ENCODE measurements around the gene DNAJB6. TPM values are rescaled to one million over a fixed set of nuclear protein-coding genes. Genes with fewer than 3 reads are reported as not detected.

The DNAJB6 gene
- total RNA-seq, 1 experiment from 2014 or later, result 288 TPM

DNA sequence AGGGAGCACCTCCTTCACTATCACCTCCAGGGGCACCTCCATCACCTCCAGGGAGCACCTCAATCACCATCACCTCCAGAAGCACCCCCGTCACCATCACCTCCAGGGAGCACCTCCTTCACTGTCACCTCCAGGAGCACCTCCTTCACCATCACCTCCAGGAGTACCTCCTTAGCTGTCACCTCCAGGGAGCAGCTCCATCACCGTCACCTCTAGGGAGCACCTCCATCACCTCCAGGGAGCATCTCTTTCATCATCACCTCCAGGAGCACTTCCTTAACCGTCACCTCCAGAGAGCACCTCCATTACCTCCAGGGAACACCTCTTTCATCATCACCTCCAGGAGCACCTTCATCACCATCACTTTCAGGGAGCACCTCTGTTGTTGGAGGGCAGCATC lies 103.0 kb downstream of the DNAJB6 start:
- Mint-ChIP-seq H3K27ac (no peak overlapping the region), H3K4me3 (no peak overlapping the region), H3K9me3 (peaks cover 27% of the 10 kb centered on the region), H3K36me3 (peaks cover 20% of the 10 kb centered on the region), H3K27me3 (ENCODE audit: low read depth) (no peaks in the 10 kb centered on the region; the same call in 1 of the 2 replicates), H3K4me1 (no peaks in the 10 kb centered on the region)
- ChIA-PET CTCF (no interaction called here), POLR2A (no interaction called here)
- no peak for TF ChIP-seq FOXK1 (CRISPR knock-in tag; IDR thresholded peaks at IDR 0.05)
- no peak for TF ChIP-seq RORB (CRISPR knock-in tag; IDR thresholded peaks at IDR 0.05)
- TF ChIP-seq, protein P1, sequence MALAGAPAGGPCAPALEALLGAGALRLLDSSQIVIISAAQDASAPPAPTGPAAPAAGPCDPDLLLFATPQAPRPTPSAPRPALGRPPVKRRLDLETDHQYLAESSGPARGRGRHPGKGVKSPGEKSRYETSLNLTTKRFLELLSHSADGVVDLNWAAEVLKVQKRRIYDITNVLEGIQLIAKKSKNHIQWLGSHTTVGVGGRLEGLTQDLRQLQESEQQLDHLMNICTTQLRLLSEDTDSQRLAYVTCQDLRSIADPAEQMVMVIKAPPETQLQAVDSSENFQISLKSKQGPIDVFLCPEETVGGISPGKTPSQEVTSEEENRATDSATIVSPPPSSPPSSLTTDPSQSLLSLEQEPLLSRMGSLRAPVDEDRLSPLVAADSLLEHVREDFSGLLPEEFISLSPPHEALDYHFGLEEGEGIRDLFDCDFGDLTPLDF (CRISPR knock-in tag; IDR thresholded peaks at IDR 0.05), result no peak
- TF ChIP-seq, protein P2, sequence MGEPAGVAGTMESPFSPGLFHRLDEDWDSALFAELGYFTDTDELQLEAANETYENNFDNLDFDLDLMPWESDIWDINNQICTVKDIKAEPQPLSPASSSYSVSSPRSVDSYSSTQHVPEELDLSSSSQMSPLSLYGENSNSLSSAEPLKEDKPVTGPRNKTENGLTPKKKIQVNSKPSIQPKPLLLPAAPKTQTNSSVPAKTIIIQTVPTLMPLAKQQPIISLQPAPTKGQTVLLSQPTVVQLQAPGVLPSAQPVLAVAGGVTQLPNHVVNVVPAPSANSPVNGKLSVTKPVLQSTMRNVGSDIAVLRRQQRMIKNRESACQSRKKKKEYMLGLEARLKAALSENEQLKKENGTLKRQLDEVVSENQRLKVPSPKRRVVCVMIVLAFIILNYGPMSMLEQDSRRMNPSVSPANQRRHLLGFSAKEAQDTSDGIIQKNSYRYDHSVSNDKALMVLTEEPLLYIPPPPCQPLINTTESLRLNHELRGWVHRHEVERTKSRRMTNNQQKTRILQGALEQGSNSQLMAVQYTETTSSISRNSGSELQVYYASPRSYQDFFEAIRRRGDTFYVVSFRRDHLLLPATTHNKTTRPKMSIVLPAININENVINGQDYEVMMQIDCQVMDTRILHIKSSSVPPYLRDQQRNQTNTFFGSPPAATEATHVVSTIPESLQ (CRISPR knock-in tag; IDR thresholded peaks at IDR 0.05), result no peak
- TF ChIP-seq, protein P3, sequence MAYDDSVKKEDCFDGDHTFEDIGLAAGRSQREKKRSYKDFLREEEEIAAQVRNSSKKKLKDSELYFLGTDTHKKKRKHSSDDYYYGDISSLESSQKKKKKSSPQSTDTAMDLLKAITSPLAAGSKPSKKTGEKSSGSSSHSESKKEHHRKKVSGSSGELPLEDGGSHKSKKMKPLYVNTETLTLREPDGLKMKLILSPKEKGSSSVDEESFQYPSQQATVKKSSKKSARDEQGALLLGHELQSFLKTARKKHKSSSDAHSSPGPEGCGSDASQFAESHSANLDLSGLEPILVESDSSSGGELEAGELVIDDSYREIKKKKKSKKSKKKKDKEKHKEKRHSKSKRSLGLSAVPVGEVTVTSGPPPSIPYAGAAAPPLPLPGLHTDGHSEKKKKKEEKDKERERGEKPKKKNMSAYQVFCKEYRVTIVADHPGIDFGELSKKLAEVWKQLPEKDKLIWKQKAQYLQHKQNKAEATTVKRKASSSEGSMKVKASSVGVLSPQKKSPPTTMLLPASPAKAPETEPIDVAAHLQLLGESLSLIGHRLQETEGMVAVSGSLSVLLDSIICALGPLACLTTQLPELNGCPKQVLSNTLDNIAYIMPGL (CRISPR knock-in tag; IDR thresholded peaks at IDR 0.05), result no peak
- ATAC-seq, result no peak
- DNase-seq (ENCODE audit: low spot score), result no peak

DNA sequence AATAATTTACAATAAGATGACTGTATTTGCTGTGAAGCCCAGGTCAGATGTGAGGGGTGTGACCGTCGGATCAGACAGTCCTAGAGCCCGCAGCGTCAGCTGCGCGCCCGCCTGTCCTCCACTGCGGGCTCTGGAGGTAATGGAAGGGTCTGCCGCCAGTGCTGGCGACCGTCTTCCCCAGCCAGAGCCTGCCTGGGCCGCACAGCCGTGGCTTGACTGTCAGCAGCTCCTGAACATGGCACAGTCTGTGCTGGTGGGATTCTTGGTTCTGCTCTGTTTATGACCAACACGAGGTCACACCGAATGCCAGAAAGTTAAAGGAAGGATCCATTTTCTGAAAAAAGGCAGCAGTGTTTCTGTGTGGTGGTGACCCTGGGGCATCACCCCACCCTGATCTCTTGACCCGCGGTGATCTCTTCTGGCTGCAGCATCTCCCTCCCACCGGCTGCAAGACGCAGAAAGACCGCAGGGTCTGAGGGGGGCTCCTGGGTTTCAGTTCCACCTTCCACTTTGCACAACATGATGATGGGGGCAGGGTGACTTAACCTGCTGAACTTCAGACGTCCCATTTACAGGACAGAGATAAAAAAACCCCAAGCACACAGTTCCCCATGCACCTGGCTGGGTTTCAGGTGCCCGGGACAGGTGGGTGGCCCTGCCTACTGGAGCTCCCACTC lies 103.7 kb downstream of the DNAJB6 start:
- no peak for DNase-seq (ENCODE audit: low spot score)
- POLR2A ChIA-PET, result no interaction called here
- H3K4me1 Mint-ChIP-seq, result no peaks in the 10 kb centered on the region
- H3K4me3 Mint-ChIP-seq, result no peak overlapping the region
- no peak for ATAC-seq
- peaks cover 20% of the 10 kb centered on the region for H3K36me3 Mint-ChIP-seq
- CTCF ChIA-PET, result no interaction called here
- TF ChIP-seq SOX15 (CRISPR knock-in tag; IDR thresholded peaks at IDR 0.05), result no peak
- TF ChIP-seq, protein P4, sequence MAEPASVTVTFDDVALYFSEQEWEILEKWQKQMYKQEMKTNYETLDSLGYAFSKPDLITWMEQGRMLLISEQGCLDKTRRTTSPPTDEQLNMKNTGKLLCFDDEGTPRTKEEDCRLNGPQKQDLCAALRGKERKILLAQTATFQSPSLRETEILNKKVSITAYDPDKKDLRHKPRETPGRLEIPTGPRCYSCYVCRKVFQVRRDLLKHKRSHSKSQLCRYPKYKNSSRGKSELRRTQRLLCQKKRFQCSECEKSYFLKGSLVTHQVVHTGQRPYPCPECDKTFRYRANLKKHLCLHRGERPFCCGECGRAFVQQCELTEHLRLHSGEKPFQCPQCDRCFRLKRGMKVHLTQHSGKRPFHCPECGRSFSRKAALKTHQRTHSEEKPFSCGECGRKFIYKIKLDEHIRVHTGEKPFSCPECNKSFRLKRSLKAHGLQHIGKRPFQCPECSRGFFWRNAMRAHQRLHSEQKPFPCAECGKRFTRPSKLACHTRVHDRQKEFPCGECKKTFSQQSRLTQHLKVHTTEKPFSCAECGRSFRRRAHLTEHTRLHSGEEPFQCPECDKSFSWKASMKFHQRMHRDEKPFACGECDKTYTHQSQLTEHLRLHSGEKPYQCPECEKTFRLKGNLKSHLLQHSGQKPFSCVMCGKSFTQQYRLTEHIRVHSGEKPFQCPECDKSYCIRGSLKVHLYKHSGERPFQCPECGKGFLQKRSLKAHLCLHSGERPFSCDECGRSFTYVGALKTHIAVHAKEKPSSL (CRISPR knock-in tag; conservative IDR thresholded peaks at IDR 0.05), result no peak
- TF ChIP-seq CBFB (CRISPR knock-in tag; IDR thresholded peaks at IDR 0.05; ENCODE audit: low read depth), result no peak
- TF ChIP-seq, protein P5, sequence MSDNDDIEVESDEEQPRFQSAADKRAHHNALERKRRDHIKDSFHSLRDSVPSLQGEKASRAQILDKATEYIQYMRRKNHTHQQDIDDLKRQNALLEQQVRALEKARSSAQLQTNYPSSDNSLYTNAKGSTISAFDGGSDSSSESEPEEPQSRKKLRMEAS (CRISPR knock-in tag; IDR thresholded peaks at IDR 0.05), result no peak
- TF ChIP-seq, protein P6, sequence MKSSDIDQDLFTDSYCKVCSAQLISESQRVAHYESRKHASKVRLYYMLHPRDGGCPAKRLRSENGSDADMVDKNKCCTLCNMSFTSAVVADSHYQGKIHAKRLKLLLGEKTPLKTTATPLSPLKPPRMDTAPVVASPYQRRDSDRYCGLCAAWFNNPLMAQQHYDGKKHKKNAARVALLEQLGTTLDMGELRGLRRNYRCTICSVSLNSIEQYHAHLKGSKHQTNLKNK (CRISPR knock-in tag; IDR thresholded peaks at IDR 0.05), result no peak
- TF ChIP-seq MYBL2 (CRISPR knock-in tag; IDR thresholded peaks at IDR 0.05), result no peak
- TF ChIP-seq ZNF138 (CRISPR knock-in tag; conservative IDR thresholded peaks at IDR 0.05), result no peak
- TF ChIP-seq FOXJ3 (CRISPR knock-in tag; IDR thresholded peaks at IDR 0.05; ENCODE audit: borderline replicate concordance), result no peak
- TF ChIP-seq SMAD4 (CRISPR knock-in tag; IDR thresholded peaks at IDR 0.05), result no peak
- no peak for TF ChIP-seq NFATC4 (CRISPR knock-in tag; IDR thresholded peaks at IDR 0.05)
- TF ChIP-seq, protein P7, sequence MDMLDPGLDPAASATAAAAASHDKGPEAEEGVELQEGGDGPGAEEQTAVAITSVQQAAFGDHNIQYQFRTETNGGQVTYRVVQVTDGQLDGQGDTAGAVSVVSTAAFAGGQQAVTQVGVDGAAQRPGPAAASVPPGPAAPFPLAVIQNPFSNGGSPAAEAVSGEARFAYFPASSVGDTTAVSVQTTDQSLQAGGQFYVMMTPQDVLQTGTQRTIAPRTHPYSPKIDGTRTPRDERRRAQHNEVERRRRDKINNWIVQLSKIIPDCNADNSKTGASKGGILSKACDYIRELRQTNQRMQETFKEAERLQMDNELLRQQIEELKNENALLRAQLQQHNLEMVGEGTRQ (CRISPR knock-in tag; IDR thresholded peaks at IDR 0.05), result no peak
- TF ChIP-seq, protein P8, sequence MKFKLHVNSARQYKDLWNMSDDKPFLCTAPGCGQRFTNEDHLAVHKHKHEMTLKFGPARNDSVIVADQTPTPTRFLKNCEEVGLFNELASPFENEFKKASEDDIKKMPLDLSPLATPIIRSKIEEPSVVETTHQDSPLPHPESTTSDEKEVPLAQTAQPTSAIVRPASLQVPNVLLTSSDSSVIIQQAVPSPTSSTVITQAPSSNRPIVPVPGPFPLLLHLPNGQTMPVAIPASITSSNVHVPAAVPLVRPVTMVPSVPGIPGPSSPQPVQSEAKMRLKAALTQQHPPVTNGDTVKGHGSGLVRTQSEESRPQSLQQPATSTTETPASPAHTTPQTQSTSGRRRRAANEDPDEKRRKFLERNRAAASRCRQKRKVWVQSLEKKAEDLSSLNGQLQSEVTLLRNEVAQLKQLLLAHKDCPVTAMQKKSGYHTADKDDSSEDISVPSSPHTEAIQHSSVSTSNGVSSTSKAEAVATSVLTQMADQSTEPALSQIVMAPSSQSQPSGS (CRISPR knock-in tag; IDR thresholded peaks at IDR 0.05; ENCODE audit: borderline replicate concordance, low read depth), result no peak
- TF ChIP-seq, protein P9, sequence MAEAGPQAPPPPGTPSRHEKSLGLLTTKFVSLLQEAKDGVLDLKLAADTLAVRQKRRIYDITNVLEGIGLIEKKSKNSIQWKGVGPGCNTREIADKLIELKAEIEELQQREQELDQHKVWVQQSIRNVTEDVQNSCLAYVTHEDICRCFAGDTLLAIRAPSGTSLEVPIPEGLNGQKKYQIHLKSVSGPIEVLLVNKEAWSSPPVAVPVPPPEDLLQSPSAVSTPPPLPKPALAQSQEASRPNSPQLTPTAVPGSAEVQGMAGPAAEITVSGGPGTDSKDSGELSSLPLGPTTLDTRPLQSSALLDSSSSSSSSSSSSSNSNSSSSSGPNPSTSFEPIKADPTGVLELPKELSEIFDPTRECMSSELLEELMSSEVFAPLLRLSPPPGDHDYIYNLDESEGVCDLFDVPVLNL (CRISPR knock-in tag; IDR thresholded peaks at IDR 0.05; ENCODE audit: borderline replicate concordance, low read depth), result no peak
- TF ChIP-seq, protein P10, sequence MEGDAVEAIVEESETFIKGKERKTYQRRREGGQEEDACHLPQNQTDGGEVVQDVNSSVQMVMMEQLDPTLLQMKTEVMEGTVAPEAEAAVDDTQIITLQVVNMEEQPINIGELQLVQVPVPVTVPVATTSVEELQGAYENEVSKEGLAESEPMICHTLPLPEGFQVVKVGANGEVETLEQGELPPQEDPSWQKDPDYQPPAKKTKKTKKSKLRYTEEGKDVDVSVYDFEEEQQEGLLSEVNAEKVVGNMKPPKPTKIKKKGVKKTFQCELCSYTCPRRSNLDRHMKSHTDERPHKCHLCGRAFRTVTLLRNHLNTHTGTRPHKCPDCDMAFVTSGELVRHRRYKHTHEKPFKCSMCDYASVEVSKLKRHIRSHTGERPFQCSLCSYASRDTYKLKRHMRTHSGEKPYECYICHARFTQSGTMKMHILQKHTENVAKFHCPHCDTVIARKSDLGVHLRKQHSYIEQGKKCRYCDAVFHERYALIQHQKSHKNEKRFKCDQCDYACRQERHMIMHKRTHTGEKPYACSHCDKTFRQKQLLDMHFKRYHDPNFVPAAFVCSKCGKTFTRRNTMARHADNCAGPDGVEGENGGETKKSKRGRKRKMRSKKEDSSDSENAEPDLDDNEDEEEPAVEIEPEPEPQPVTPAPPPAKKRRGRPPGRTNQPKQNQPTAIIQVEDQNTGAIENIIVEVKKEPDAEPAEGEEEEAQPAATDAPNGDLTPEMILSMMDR (IDR thresholded peaks at IDR 0.05), result no peak
- TF ChIP-seq ZNF232 (CRISPR knock-in tag; IDR thresholded peaks at IDR 0.05), result no peak
- TF ChIP-seq RELA (CRISPR knock-in tag; IDR thresholded peaks at IDR 0.05; ENCODE audit: borderline replicate concordance), result no peak
- TF ChIP-seq SP1 (CRISPR knock-in tag; conservative IDR thresholded peaks at IDR 0.05), result no peak
- H3K27ac Mint-ChIP-seq, result no peak overlapping the region
- H3K9me3 Mint-ChIP-seq, result peaks cover 27% of the 10 kb centered on the region
- no peaks in the 10 kb centered on the region; the same call in 1 of the 2 replicates for H3K27me3 Mint-ChIP-seq (ENCODE audit: low read depth)

All from WTC11 (cell line).